GM10266 (cell line): ENCODE measurements around the gene ADAM12.

Experiments
- DNase-seq: peaks from one replicate; pipeline ENCODE4 v3.0.0; 2012; ENCODE audit errors: extremely low spot score
- TF ChIP-seq, protein P1 (sequence below): IDR thresholded peaks from 2 replicates; pipeline ENCODE4 v1.5.1; 2012; ENCODE audit warnings: mild to moderate bottlenecking, low read depth; ENCODE audit not compliant: control insufficient read depth, insufficient read depth; ENCODE audit errors: missing control alignments

The ADAM12 gene

GRCh38 chr10:126046831-126047230 is 341.4 kb downstream of the ADAM12 start:
- TF ChIP-seq, protein P1, sequence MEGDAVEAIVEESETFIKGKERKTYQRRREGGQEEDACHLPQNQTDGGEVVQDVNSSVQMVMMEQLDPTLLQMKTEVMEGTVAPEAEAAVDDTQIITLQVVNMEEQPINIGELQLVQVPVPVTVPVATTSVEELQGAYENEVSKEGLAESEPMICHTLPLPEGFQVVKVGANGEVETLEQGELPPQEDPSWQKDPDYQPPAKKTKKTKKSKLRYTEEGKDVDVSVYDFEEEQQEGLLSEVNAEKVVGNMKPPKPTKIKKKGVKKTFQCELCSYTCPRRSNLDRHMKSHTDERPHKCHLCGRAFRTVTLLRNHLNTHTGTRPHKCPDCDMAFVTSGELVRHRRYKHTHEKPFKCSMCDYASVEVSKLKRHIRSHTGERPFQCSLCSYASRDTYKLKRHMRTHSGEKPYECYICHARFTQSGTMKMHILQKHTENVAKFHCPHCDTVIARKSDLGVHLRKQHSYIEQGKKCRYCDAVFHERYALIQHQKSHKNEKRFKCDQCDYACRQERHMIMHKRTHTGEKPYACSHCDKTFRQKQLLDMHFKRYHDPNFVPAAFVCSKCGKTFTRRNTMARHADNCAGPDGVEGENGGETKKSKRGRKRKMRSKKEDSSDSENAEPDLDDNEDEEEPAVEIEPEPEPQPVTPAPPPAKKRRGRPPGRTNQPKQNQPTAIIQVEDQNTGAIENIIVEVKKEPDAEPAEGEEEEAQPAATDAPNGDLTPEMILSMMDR: no peak
- DNase-seq: no peak

- TF ChIP-seq, protein P1: no peak
- no peak for DNase-seq
Observed at GRCh38 chr10:126045861-126046260, 342.4 kb downstream of the ADAM12 start.

GRCh38 chr10:126043389-126043788 is 344.9 kb downstream of the ADAM12 start:
- TF ChIP-seq, protein P1: no peak
- no peak for DNase-seq

DNA sequence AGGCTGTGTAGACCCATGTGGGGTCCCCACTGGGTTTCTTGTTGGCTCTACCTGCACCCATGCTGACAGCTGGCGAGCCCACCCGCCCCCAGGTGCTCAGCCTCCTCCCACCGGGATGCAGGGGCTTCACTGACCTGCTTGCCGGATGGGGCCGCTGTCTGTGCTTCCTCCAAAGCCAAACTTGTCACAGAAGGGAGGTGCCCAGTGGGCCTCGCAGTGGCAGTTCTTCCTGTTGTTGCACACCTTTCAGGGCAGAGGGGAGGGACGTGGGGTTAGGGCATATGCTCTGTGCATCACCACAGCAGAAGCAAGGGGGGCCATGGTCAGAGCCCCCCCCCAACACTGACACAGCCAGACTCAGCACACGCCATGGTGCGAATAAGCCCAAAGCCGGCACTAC is 345.4 kb downstream of the ADAM12 start:
- TF ChIP-seq, protein P1: no peak

DNA sequence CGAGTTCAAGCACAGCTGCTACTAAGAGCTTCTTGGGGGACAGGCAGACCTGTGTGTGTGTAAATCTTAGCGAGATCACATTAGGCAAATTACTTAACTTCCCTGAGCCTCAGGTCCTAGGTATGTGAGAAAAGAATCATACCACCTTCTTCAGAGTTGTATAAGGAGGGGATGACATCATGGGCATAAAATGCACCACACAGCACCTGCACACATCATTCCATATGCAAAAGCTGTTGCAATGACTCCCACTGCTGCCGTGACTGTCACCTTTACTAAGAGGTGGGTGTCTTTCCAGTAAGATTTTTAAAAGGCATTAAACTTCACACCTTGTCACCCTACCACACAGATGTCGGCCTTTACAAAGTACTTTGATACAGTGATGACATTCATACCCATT is 345.9 kb downstream of the ADAM12 start:
- TF ChIP-seq, protein P1: no peak

More for the DNA sequence above, 345.4 kb downstream of the ADAM12 start:
- no peak for DNase-seq

DNA sequence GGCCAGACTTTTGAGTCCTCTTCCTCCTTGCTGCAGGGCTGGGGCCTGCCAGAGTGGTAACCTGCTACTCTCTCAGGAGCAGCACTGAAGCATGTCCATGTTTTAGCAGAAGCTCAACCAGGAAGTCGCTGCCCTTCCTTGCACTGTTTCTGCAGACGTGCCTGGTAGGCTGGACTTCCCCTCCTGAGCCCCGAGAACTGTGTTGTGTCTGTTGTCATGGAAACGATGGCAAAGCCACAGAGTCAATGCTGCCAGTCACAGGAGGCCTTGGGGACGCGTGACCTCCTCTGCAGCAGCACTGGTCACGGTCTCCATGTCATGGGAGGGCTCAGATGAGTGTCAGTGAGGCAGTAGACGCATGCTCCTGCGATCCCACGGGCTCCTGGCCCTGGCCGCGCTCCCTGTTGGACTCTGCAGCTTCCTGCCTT is 346.5 kb downstream of the ADAM12 start:
- TF ChIP-seq, protein P1: no peak
- DNase-seq: peak; percentile 84

More for the DNA sequence above, 345.9 kb downstream of the ADAM12 start:
- DNase-seq: no peak

DNA sequence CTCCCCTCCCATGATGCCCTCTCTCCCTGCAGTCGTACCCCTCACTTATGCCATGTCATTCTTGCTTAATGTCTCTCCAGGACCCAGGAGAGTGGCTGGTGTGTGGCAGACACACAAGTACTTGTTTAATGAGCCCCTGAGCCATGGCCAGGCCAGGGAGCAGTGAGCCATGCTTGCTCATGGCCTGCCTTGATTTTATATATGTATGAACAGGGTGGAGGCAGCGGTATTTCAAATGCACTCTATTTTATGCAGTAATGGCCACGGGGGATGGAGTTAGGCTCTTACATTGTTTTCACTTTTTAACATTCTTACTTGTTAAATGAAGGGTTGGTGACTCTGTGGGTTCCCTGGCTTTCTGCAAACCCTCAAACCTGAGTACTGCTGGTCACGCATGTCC is 347.2 kb downstream of the ADAM12 start:
- TF ChIP-seq, protein P1: no peak
- DNase-seq: no peak

GRCh38 chr10:126037946-126038345 is 350.3 kb downstream of the ADAM12 start:
- DNase-seq: no peak
- TF ChIP-seq, protein P1: no peak
